Endothelial cell of umbilical vein (primary cell): ENCODE measurements around the gene ANKRD34A. TPM values are rescaled to one million over a fixed set of nuclear protein-coding genes. Genes with fewer than 3 reads are reported as not detected.

Source experiments
- BruUV-seq: library from RNA; stranded (reverse); fragments of 400-500 nt; replicated peaks from 2 replicates; lab custom pipeline; 2021; lab: Mats Ljungman, UMichigan
- CTCF ChIA-PET: fragments of 300-600, 350-600 bp; sonication (Branson Sonifier 250); formaldehyde crosslinking; loops from one replicate; lab custom pipeline; 2021; ENCODE audit warnings: antibody characterized with exemption, inconsistent platforms; lab: Charles Lee
- POLR2A ChIA-PET: fragments of 300-600, 350-600 bp; sonication (Branson Sonifier 250); formaldehyde crosslinking; loops from one replicate; lab custom pipeline; 2021; ENCODE audit warnings: antibody characterized with exemption, inconsistent platforms; lab: Charles Lee
- DNase-seq: peaks from one replicate; pipeline ENCODE4 v3.0.0-alpha.2; 2011; ENCODE audit warnings: low read depth, low spot score
- FAIRE-seq: peaks from 2 replicates; lab custom pipeline; 2011; peaks lifted over from hg19 to GRCh38; lab: Jason Lieb, UNC
- H2AFZ ChIP-seq: 2 replicates; pipeline ENCODE4 v1.6.0; 2012; ENCODE audit warnings: low read depth, low read length, control low read depth, inconsistent platforms
- H3K27ac ChIP-seq: 2 replicates; pipeline ENCODE4 v1.5.1; 2011; ENCODE audit warnings: low read depth, mild to moderate bottlenecking, control low read depth, low read length, moderate library complexity; ENCODE audit not compliant: insufficient read depth
- H3K27me3 ChIP-seq, 2 experiments: 2 replicates each; pipeline versions ENCODE4 v1.6.0 to v1.6.1; 2011; ENCODE audit warnings: low read length in 2 of 2, mixed read lengths in 1 of 2; ENCODE audit not compliant: control insufficient read depth in 2 of 2, insufficient read depth in 2 of 2
- H3K36me3 ChIP-seq, 2 experiments: 2 replicates in 1 of 2; 3 replicates in 1 of 2; pipeline ENCODE4 v1.5.1; 2011; ENCODE audit warnings: low read length in 2 of 2, mild to moderate bottlenecking in 1 of 2, moderate library complexity in 1 of 2; ENCODE audit not compliant: control insufficient read depth in 2 of 2, insufficient read depth in 2 of 2; ENCODE audit errors: extremely low read depth in 1 of 2
- H3K4me1 ChIP-seq: 3 replicates; pipeline ENCODE4 v1.5.1; 2011; ENCODE audit warnings: mild to moderate bottlenecking, low read length; ENCODE audit not compliant: control insufficient read depth, insufficient read depth; ENCODE audit errors: extremely low read depth
- H3K4me2 ChIP-seq: 2 replicates; pipeline ENCODE4 v1.6.1; 2011; ENCODE audit warnings: low read length, control low read depth, mixed read lengths; ENCODE audit not compliant: insufficient read depth
- H3K4me3 ChIP-seq, 3 experiments: fragments of 200-600 bp in 1 of 3; sonication (generic), shearing (Covaris generic) in 1 of 3; replicated peaks in 1 of 3; 2 replicates each; pipeline ENCODE4 v1.5.1; 2011 to 2016; ENCODE audit warnings: control low read depth in 3 of 3, low read length in 3 of 3, mild to moderate bottlenecking in 2 of 3, inconsistent platforms in 1 of 3, low read depth in 1 of 3, moderate library complexity in 1 of 3; ENCODE audit not compliant: insufficient read depth in 1 of 3
- H3K79me2 ChIP-seq: 2 replicates; pipeline ENCODE4 v1.6.0; 2012; ENCODE audit warnings: low read length, inconsistent platforms; ENCODE audit not compliant: control insufficient read depth, insufficient read depth
- H3K9ac ChIP-seq: replicated peaks from 2 replicates; pipeline ENCODE3; 2011; ENCODE audit warnings: low read length, control low read depth; ENCODE audit not compliant: insufficient read depth; ENCODE audit errors: extremely low read depth
- H3K9me1 ChIP-seq: replicated peaks from 3 replicates; pipeline ENCODE4 v1.6.0; 2011; ENCODE audit warnings: mild to moderate bottlenecking, low read length; ENCODE audit not compliant: control insufficient read depth, insufficient read depth; ENCODE audit errors: extremely low read depth
- H3K9me3 ChIP-seq: replicated peaks from 2 replicates; pipeline ENCODE4 v1.5.1; 2012; ENCODE audit warnings: low read length, inconsistent platforms; ENCODE audit not compliant: control insufficient read depth, insufficient read depth
- H4K20me1 ChIP-seq: replicated peaks from 2 replicates; pipeline ENCODE3; 2011; ENCODE audit warnings: mild to moderate bottlenecking, low read length; ENCODE audit not compliant: control insufficient read depth, insufficient read depth; ENCODE audit errors: extremely low read depth
- CTCF ChIP-seq, 2 donors: IDR thresholded peaks; 1 replicate in 1 of 2; 2 replicates in 1 of 2; pipeline ENCODE4 v1.5.1; 2011; ENCODE audit warnings: low read length in 2 of 2, mild to moderate bottlenecking in 2 of 2, moderate library complexity in 2 of 2, control low read depth in 1 of 2, inconsistent platforms in 1 of 2, low read depth in 1 of 2; ENCODE audit not compliant: insufficient read depth in 1 of 2; ENCODE audit errors: extremely low read depth in 1 of 2
- EZH2 ChIP-seq: IDR thresholded peaks from 2 replicates; pipeline ENCODE4 v1.6.1; 2012; ENCODE audit warnings: borderline replicate concordance, low read depth, mild to moderate bottlenecking, moderate library complexity, low read length, inconsistent platforms; ENCODE audit not compliant: severe bottlenecking
- FOS ChIP-seq: IDR thresholded peaks from 2 replicates; pipeline ENCODE4 v1.6.1; 2011; ENCODE audit warnings: mild to moderate bottlenecking, low read length, moderate library complexity, borderline replicate concordance; ENCODE audit not compliant: insufficient read depth
- dilution Hi-C: fragments of 300-500 bp; cut with MboI; formaldehyde crosslinking; loops from one replicate; pipeline ENCODE4 v1.15.0; 2019; ENCODE audit warnings: low sequenced_read_pairs; ENCODE audit not compliant: extremely low pct_ligation_motif_present
- intact Hi-C: fragments of 100-400 bp; cut with micrococcal nuclease; formaldehyde crosslinking; loops from one replicate; pipeline ENCODE4 v1.10.0; 2022
- polyA plus RNA-seq, 4 experiments: library from polyadenylated mRNA; depleted of rRNA in 3 of 4; stranded (reverse) in 3 of 4; unstranded in 1 of 4; fragments of >200 nt; gene quantifications; 2 replicates each; pipeline versions ENCODE4 v1.2.1 to v1.2.3, GENCODE V29; 2011 to 2012; ENCODE audit warnings: missing spikeins in 1 of 4
- total RNA-seq: library from RNA; stranded (reverse); gene quantifications from 2 replicates; pipeline ENCODE4 v1.2.3, GENCODE V29; 2021

The ANKRD34A gene
- total and polyA plus RNA-seq, 2 donors (not counting 3 experiments of a cell fraction or from before 2014, with no cell fraction given) = 0.24 to 0.43 TPM

- Histone ChIP-seq H3K79me2 (peaks cover 30% of the 10 kb centered on the region), H3K4me1 (peaks cover 64% of the 10 kb centered on the region), H3K27ac (no peak overlapping the region), H3K4me3 (no peak overlapping the region), H3K9me3 (no peaks in the 10 kb centered on the region), H3K4me2 (no peak overlapping the region), H3K9ac (no peak overlapping the region), H3K36me3 (no peaks in the 10 kb centered on the region), H3K27me3 (no peaks in the 10 kb centered on the region), H3K9me1 (no peaks in the 10 kb centered on the region), H4K20me1 (no peaks in the 10 kb centered on the region), H2AFZ (no peak overlapping the region)
- intact Hi-C loops (loop anchor here (5.0 kb wide), 1 partner anchor 52 kb away; no protein-coding TSS in a partner anchor), dilution Hi-C loops (no loop called here)
- DNase-seq (no peak), FAIRE-seq (no peak)
- TF ChIP-seq CTCF (IDR thresholded peaks at IDR 0.05; ENCODE audit: extremely low read depth in 1 of 2, insufficient read depth in 1 of 2, low read depth in 1 of 2, low read length in 2 of 2) = no peak
- BruUV-seq = no TSS peak
- ChIA-PET POLR2A (no interaction called here), CTCF (interaction anchor here (2.1 to 2.2 kb wide), 2 partner anchors 32 to 73 kb away, joined by 10 to 17 read pairs; partner anchors contain the start of gene RBM8A)
Observed at GRCh38 chr1:145959333-145959732, 5.0 kb downstream of the ANKRD34A start.

GRCh38 chr1:145958734-145959133 lies 5.6 kb downstream of the ANKRD34A start:
- no peak for FAIRE-seq
- no peaks in the 10 kb centered on the region for H3K27me3 ChIP-seq
- no peaks in the 10 kb centered on the region for H3K9me3 ChIP-seq
- CTCF ChIA-PET = interaction anchor here (1.1 to 2.7 kb wide), 9 partner anchors 7 to 112 kb away, joined by 3 to 22 read pairs (median 7); partner anchors contain the start of genes NUDT17, PEX11B and RBM8A
- no peaks in the 10 kb centered on the region for H3K36me3 ChIP-seq
- no peaks in the 10 kb centered on the region for H3K9me1 ChIP-seq
- dilution Hi-C loops (no loop called here), intact Hi-C loops (loop anchor here (5.0 kb wide), 1 partner anchor 51 kb away; no protein-coding TSS in a partner anchor)
- BruUV-seq = no TSS peak
- DNase-seq = no peak
- peaks cover 61% of the 10 kb centered on the region for H3K4me1 ChIP-seq
- H3K9ac ChIP-seq = no peak overlapping the region
- H3K27ac ChIP-seq = no peak overlapping the region
- TF ChIP-seq FOS = no peak
- TF ChIP-seq EZH2 = no peak
- no peaks in the 10 kb centered on the region for H4K20me1 ChIP-seq
- POLR2A ChIA-PET = interaction anchor here (2.0 kb wide), 1 partner anchor 31 kb away, joined by 11 read pairs; the partner anchor contains the start of gene RBM8A
- peaks cover 36% of the 10 kb centered on the region for H3K79me2 ChIP-seq
- H2AFZ ChIP-seq = no peak overlapping the region
- H3K4me2 ChIP-seq = no peak overlapping the region
- H3K4me3 ChIP-seq = no peak overlapping the region
